Vagina (tissue), 2 donors: ENCODE data around the gene ATF6B.
A peak's percentile ranks its signal among the peaks of the same experiment; 100 is the strongest.

Experiments used
- CTCF ChIP-seq, 3 experiments: fragments of 450-650 bp in 2 of 3; fragments of 200-600 bp in 1 of 3; sonication (generic) in 1 of 3; IDR thresholded peaks; one replicate each; pipeline ENCODE4 v1.5.1; 2017 to 2019; ENCODE audit warnings: antibody characterized with exemption in 3 of 3, mild to moderate bottlenecking in 2 of 3, moderate library complexity in 2 of 3
- POLR2AphosphoS5 ChIP-seq, 2 donors: sonication (generic); formaldehyde crosslinking; IDR thresholded peaks; one replicate each; pipeline ENCODE4 v1.9.0; 2017; ENCODE audit warnings: antibody characterized with exemption in 2 of 2, mild to moderate bottlenecking in 2 of 2, low read depth in 1 of 2; ENCODE audit not compliant: insufficient read depth in 1 of 2

GRCh38 chr6:32110632-32111031 is 17.4 kb downstream of the ATF6B start:
- TF ChIP-seq CTCF (IDR thresholded peaks at IDR 0.05) (no peak), POLR2AphosphoS5 (IDR thresholded peaks at IDR 0.05; ENCODE audit: insufficient read depth in 1 of 2, low read depth in 1 of 2) (peak in 1 of 2 donors; percentile 34)
